HepG2 (cell line): ENCODE results near the gene CYP27A1. TPM values are rescaled to one million over a fixed set of nuclear protein-coding genes. Genes with fewer than 3 reads are reported as not detected.

ENCODE experiments used
- CBX2 ChIP-seq, 2 experiments: fragments of 200-600 bp in 1 of 2; sonication (generic); formaldehyde crosslinking in 1 of 2; IDR thresholded peaks; 2 replicates each; pipeline versions ENCODE4 v1.7.0 to v1.8.1; 2018 to 2022; ENCODE audit warnings: low read depth in 2 of 2, low read length in 1 of 2, mild to moderate bottlenecking in 1 of 2, missing genetic modification reagents in 1 of 2
- CREM ChIP-seq, 2 experiments: sonication (generic) in 1 of 2; formaldehyde crosslinking in 1 of 2; IDR thresholded peaks; 2 replicates each; pipeline versions ENCODE4 v1.4.0 to v1.6.1; 2016 to 2020; ENCODE audit warnings: antibody characterized with exemption in 1 of 2, mild to moderate bottlenecking in 1 of 2, missing genetic modification reagents in 1 of 2
- FOXC1 ChIP-seq: sonication (generic); formaldehyde crosslinking; IDR thresholded peaks from 2 replicates; pipeline ENCODE4 v1.8.0; 2022; ENCODE audit warnings: mild to moderate bottlenecking, missing genetic modification reagents, borderline replicate concordance
- JARID2 ChIP-seq: sonication (generic); formaldehyde crosslinking; IDR thresholded peaks from 2 replicates; pipeline ENCODE4 v1.8.1; 2023; ENCODE audit warnings: missing genetic modification reagents, inconsistent platforms; ENCODE audit not compliant: insufficient replicate concordance
- MBD4 ChIP-seq: IDR thresholded peaks from 2 replicates; pipeline ENCODE4 v1.6.1; 2012; ENCODE audit warnings: low read length, inconsistent platforms, borderline replicate concordance
- NONO ChIP-seq, 2 experiments: fragments of 450-650 bp in 1 of 2; sonication (generic) in 1 of 2; formaldehyde crosslinking in 1 of 2; IDR thresholded peaks in 1 of 2; conservative IDR thresholded peaks in 1 of 2; 2 replicates each; pipeline versions ENCODE4 v1.6.1 to v1.8.0; 2017 to 2022; ENCODE audit warnings: mild to moderate bottlenecking in 1 of 2, missing genetic modification reagents in 1 of 2, moderate library complexity in 1 of 2
- PAF1 ChIP-seq: IDR thresholded peaks from 2 replicates; pipeline ENCODE4 v1.6.1; 2016; ENCODE audit warnings: missing genetic modification reagents, missing compliant biosample characterization
- PHF21A ChIP-seq: sonication (generic); formaldehyde crosslinking; IDR thresholded peaks from 2 replicates; pipeline ENCODE4 v1.5.0; 2020; ENCODE audit warnings: mild to moderate bottlenecking, missing genetic modification reagents
- RBM22 ChIP-seq: fragments of 200-400 bp; formaldehyde crosslinking; optimal IDR thresholded peaks from 2 replicates; pipeline ENCODE3; 2017; ENCODE audit warnings: mild to moderate bottlenecking, low read length, moderate library complexity
- SETDB1 ChIP-seq: sonication (generic); formaldehyde crosslinking; IDR thresholded peaks from 2 replicates; pipeline ENCODE4 v1.5.1; 2020; ENCODE audit warnings: missing genetic modification reagents, mild to moderate bottlenecking, borderline replicate concordance
- SIN3A ChIP-seq: IDR thresholded peaks from 2 replicates; pipeline ENCODE4 v1.6.1; 2011; ENCODE audit warnings: low read depth, mild to moderate bottlenecking, control low read depth, low read length, borderline replicate concordance
- SNAPC2 ChIP-seq: sonication (generic); formaldehyde crosslinking; IDR thresholded peaks from 2 replicates; pipeline ENCODE4 v1.8.1; 2022; ENCODE audit warnings: mild to moderate bottlenecking, missing genetic modification reagents
- TAF1 ChIP-seq: sonication (generic); formaldehyde crosslinking; IDR thresholded peaks from 2 replicates; pipeline ENCODE4 v1.4.0; 2020; ENCODE audit warnings: missing genetic modification reagents
- ZFP62 ChIP-seq: sonication (generic); formaldehyde crosslinking; IDR thresholded peaks from 2 replicates; pipeline ENCODE4 v1.4.0; 2020; ENCODE audit warnings: missing genetic modification reagents
- ZIK1 ChIP-seq: sonication (generic); formaldehyde crosslinking; IDR thresholded peaks from 2 replicates; pipeline ENCODE4 v1.5.0; 2020; ENCODE audit warnings: mild to moderate bottlenecking, low read depth, missing genetic modification reagents, borderline replicate concordance
- ZKSCAN5 ChIP-seq: sonication (generic); formaldehyde crosslinking; IDR thresholded peaks from 2 replicates; pipeline ENCODE4 v1.5.1; 2020; ENCODE audit warnings: mild to moderate bottlenecking, missing genetic modification reagents
- ZNF138 ChIP-seq: sonication (generic); formaldehyde crosslinking; IDR thresholded peaks from 2 replicates; pipeline ENCODE4 v1.5.0; 2020; ENCODE audit warnings: mild to moderate bottlenecking, low read depth, missing genetic modification reagents
- ZNF224 ChIP-seq: sonication (generic); formaldehyde crosslinking; IDR thresholded peaks from 2 replicates; pipeline ENCODE4 v1.5.0; 2020; ENCODE audit warnings: mild to moderate bottlenecking, missing genetic modification reagents
- ZNF547 ChIP-seq: sonication (generic); formaldehyde crosslinking; IDR thresholded peaks from 2 replicates; pipeline ENCODE4 v1.5.1; 2020; ENCODE audit warnings: mild to moderate bottlenecking, missing genetic modification reagents
- ZNF674 ChIP-seq: sonication (generic); formaldehyde crosslinking; IDR thresholded peaks from 2 replicates; pipeline ENCODE4 v1.5.0; 2020; ENCODE audit warnings: low read depth, mild to moderate bottlenecking, missing genetic modification reagents
- ZNF7 ChIP-seq: IDR thresholded peaks from 2 replicates; pipeline ENCODE4 v1.6.1; 2016; ENCODE audit warnings: missing biosample characterization, missing genetic modification reagents
- polyA plus RNA-seq, 8 experiments: library from polyadenylated mRNA; depleted of rRNA in 3 of 8; stranded (reverse) in 7 of 8; unstranded in 1 of 8; fragments of >200 nt; fragmentation: Illumina TruSeq in 4 of 8; extraction: Trizol in 4 of 8; gene quantifications; 2 replicates each; pipeline versions ENCODE4 v1.2.1 to v1.2.3, GENCODE V29; 2011 to 2016; ENCODE audit warnings: low read depth in 4 of 8, missing spikeins in 1 of 8, mixed read lengths in 1 of 8; ENCODE audit not compliant: insufficient read depth in 1 of 8
- total RNA-seq, 5 experiments: library from RNA; depleted of rRNA; stranded (reverse); fragments of >200 nt; fragmentation: Illumina TruSeq; extraction: Trizol; gene quantifications; 2 replicates each; pipeline ENCODE4 v1.2.3, GENCODE V29; 2016; ENCODE audit warnings: low read depth in 1 of 5
- TF ChIP-seq, protein P1 (sequence below), 2 experiments: sonication (generic) in 1 of 2; formaldehyde crosslinking in 1 of 2; IDR thresholded peaks; 2 replicates each; pipeline versions ENCODE4 v1.5.1 to v1.6.1; 2011 to 2020; ENCODE audit warnings: borderline replicate concordance in 1 of 2, low read depth in 1 of 2, low read length in 1 of 2, mild to moderate bottlenecking in 1 of 2, missing genetic modification reagents in 1 of 2, moderate library complexity in 1 of 2
- TF ChIP-seq, protein P2 (sequence below): sonication (generic); formaldehyde crosslinking; IDR thresholded peaks from 2 replicates; pipeline ENCODE4 v1.4.0; 2020; ENCODE audit warnings: missing genetic modification reagents

The CYP27A1 gene
- total and polyA plus RNA-seq, 2 of the 13 experiments (the other 11 are each of a cell fraction or from before 2014, with no cell fraction given) = 157 to 266 TPM

DNA sequence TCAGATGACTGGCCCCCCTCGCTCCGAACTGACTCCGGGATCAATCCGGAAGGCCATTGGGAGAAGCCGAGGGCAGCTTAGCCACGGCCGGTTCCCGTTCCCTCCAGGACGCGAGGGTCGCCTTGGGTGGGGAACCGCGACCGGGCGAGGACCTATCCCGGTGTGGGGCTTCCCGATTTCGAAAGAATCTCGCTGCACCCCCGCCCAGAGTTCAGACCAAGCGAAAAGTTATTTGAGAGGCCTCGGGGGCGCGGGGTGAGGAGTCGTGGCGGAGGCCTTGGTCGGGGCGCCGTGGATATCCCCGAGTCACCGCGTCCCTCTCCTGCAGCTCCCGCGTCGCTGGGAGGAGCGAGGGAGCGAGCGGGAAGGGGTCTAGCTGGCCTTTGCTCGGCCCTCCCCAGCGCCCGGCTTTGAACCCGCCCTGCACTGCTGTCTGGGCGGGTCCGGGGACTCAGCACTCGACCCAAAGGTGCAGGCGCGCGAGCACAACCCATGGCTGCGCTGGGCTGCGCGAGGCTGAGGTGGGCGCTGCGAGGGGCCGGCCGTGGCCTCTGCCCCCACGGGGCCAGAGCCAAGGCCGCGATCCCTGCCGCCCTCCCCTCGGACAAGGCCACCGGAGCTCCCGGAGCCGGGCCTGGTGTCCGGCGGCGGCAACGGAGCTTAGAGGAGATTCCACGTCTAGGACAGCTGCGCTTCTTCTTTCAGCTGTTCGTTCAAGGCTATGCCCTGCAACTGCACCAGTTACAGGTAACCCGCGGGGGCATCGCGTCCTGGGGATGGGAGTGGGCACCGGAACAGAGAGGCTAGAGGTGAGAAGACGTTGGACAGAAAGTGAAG, at the start of gene CYP27A1 (continued):
- TF ChIP-seq RBM22 = no peak
- 0 out of 2 replicates have a peak, but pooled peaks have one; percentile 17 for TF ChIP-seq CREM (IDR thresholded peaks at IDR 0.05)
- TF ChIP-seq CREM (CRISPR knock-in tag; IDR thresholded peaks at IDR 0.05) = 0 out of 2 replicates have a peak, but pooled peaks have one; percentile 23
- TF ChIP-seq, protein P1, sequence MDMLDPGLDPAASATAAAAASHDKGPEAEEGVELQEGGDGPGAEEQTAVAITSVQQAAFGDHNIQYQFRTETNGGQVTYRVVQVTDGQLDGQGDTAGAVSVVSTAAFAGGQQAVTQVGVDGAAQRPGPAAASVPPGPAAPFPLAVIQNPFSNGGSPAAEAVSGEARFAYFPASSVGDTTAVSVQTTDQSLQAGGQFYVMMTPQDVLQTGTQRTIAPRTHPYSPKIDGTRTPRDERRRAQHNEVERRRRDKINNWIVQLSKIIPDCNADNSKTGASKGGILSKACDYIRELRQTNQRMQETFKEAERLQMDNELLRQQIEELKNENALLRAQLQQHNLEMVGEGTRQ (IDR thresholded peaks at IDR 0.05; ENCODE audit: low read depth, low read length) = no peak
- TF ChIP-seq, protein P1 (CRISPR knock-in tag; IDR thresholded peaks at IDR 0.05; ENCODE audit: borderline replicate concordance) = no peak; the same call in 1 of the 2 replicates
- peak; percentile 97 for TF ChIP-seq ZNF547 (CRISPR knock-in tag)
- no peak for TF ChIP-seq PAF1 (CRISPR knock-in tag)
- TF ChIP-seq ZNF7 (CRISPR knock-in tag) = no peak
- TF ChIP-seq JARID2 (CRISPR knock-in tag) = peak; percentile 79
- TF ChIP-seq, protein P2, sequence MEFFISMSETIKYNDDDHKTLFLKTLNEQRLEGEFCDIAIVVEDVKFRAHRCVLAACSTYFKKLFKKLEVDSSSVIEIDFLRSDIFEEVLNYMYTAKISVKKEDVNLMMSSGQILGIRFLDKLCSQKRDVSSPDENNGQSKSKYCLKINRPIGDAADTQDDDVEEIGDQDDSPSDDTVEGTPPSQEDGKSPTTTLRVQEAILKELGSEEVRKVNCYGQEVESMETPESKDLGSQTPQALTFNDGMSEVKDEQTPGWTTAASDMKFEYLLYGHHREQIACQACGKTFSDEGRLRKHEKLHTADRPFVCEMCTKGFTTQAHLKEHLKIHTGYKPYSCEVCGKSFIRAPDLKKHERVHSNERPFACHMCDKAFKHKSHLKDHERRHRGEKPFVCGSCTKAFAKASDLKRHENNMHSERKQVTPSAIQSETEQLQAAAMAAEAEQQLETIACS = peak; percentile 52; the same call in 1 of the 2 replicates
- no peak for TF ChIP-seq SETDB1 (CRISPR knock-in tag)
- no peak for TF ChIP-seq ZFP62
- 0 out of 2 replicates have a peak, but pooled peaks have one; percentile 33 for TF ChIP-seq ZKSCAN5 (CRISPR knock-in tag)
- peak; percentile 82 for TF ChIP-seq PHF21A
- peak; percentile 91 for TF ChIP-seq ZNF138 (CRISPR knock-in tag)
- TF ChIP-seq SNAPC2 (CRISPR knock-in tag) = 0 out of 2 replicates have a peak, but pooled peaks have one; percentile 50
- peak; percentile 96 for TF ChIP-seq FOXC1 (CRISPR knock-in tag)
- TF ChIP-seq ZNF674 = peak; percentile 94
- TF ChIP-seq TAF1 (CRISPR knock-in tag) = peak; percentile 97
- 0 out of 2 replicates have a peak, but pooled peaks have one; percentile 16 for TF ChIP-seq SIN3A
- peak; percentile 80; the same call in 1 of the 2 replicates for TF ChIP-seq ZIK1 (CRISPR knock-in tag)
- no peak for TF ChIP-seq NONO (IDR thresholded peaks at IDR 0.05)
- peak; percentile 98 for TF ChIP-seq NONO (CRISPR knock-in tag; conservative IDR thresholded peaks at IDR 0.05)
- TF ChIP-seq CBX2 (IDR thresholded peaks at IDR 0.05; ENCODE audit: low read depth, low read length) = no peak
- TF ChIP-seq CBX2 (CRISPR knock-in tag; IDR thresholded peaks at IDR 0.05; ENCODE audit: low read depth) = no peak
- TF ChIP-seq ZNF224 (CRISPR knock-in tag) = peak; percentile 92; the same call in 1 of the 2 replicates
- TF ChIP-seq MBD4 = no peak
